Osteocyte (in vitro differentiated cells): ENCODE results near the gene TNS3. TPM values are rescaled to one million over a fixed set of nuclear protein-coding genes. Genes with fewer than 3 reads are reported as not detected.

Experiments used
- DNase-seq: peaks from one replicate; pipeline ENCODE4 v3.0.0; 2021; ENCODE audit warnings: mixed read lengths; ENCODE audit not compliant: unreplicated experiment; ENCODE audit errors: extremely low spot score
- H3K27ac Mint-ChIP-seq: one replicate; pipeline ENCODE4 v1.8.0; 2021; ENCODE audit warnings: mild to moderate bottlenecking, mixed read lengths; ENCODE audit not compliant: unreplicated experiment
- H3K27me3 Mint-ChIP-seq: one replicate; pipeline ENCODE4 v1.8.0; 2021; ENCODE audit warnings: mixed read lengths; ENCODE audit not compliant: unreplicated experiment
- H3K36me3 Mint-ChIP-seq: one replicate; pipeline ENCODE4 v1.8.0; 2021; ENCODE audit warnings: mixed read lengths; ENCODE audit not compliant: unreplicated experiment
- H3K4me1 Mint-ChIP-seq: one replicate; pipeline ENCODE4 v1.8.0; 2021; ENCODE audit warnings: mixed read lengths; ENCODE audit not compliant: unreplicated experiment
- H3K4me3 Mint-ChIP-seq: one replicate; pipeline ENCODE4 v1.8.0; 2021; ENCODE audit warnings: mild to moderate bottlenecking, moderate library complexity, mixed read lengths; ENCODE audit not compliant: unreplicated experiment
- H3K9me3 Mint-ChIP-seq: one replicate; pipeline ENCODE4 v1.8.0; 2021; ENCODE audit warnings: mixed read lengths; ENCODE audit not compliant: unreplicated experiment
- total RNA-seq: library from RNA; stranded (reverse); gene quantifications from 2 replicates; pipeline ENCODE4 v1.2.1, GENCODE V29; 2021
- TF ChIP-seq, protein P1 (sequence below): fragments of 200-600 bp; sonication (generic); IDR thresholded peaks from 2 replicates; pipeline ENCODE4 v1.5.0; 2021; ENCODE audit warnings: antibody characterized with exemption, mild to moderate bottlenecking, moderate library complexity

TNS3 gene
- total RNA-seq, 1 donor from 2014 or later = 93.8 TPM

DNA sequence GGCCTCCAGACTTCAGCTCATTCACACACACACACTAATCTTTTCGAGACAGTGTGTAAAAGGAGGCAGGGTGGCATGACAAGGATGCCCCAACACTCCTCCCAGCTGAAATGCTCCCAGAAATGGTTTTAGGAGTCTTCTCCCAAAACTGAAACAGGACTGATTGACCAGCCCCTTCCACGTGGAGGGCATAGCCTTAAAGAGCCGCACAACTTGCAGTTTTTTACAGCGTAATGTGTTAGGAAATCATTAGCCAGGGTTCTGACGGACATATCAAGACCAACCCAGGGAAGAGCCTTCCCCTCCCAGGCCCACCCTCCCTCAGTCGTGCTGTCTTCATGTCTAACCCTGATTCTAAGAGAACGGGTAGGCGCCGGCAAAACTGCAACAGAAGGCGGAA is 224.6 kb downstream of the TNS3 start:
- no peak for DNase-seq
- Mint-ChIP-seq H3K9me3 (no peaks in the 10 kb centered on the region), H3K27me3 (no peaks in the 10 kb centered on the region), H3K4me3 (no peak overlapping the region), H3K27ac (no peak overlapping the region), H3K36me3 (peaks cover 2% of the 10 kb centered on the region), H3K4me1 (peaks cover 11% of the 10 kb centered on the region)
- TF ChIP-seq, protein P1, sequence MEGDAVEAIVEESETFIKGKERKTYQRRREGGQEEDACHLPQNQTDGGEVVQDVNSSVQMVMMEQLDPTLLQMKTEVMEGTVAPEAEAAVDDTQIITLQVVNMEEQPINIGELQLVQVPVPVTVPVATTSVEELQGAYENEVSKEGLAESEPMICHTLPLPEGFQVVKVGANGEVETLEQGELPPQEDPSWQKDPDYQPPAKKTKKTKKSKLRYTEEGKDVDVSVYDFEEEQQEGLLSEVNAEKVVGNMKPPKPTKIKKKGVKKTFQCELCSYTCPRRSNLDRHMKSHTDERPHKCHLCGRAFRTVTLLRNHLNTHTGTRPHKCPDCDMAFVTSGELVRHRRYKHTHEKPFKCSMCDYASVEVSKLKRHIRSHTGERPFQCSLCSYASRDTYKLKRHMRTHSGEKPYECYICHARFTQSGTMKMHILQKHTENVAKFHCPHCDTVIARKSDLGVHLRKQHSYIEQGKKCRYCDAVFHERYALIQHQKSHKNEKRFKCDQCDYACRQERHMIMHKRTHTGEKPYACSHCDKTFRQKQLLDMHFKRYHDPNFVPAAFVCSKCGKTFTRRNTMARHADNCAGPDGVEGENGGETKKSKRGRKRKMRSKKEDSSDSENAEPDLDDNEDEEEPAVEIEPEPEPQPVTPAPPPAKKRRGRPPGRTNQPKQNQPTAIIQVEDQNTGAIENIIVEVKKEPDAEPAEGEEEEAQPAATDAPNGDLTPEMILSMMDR = no peak

DNA sequence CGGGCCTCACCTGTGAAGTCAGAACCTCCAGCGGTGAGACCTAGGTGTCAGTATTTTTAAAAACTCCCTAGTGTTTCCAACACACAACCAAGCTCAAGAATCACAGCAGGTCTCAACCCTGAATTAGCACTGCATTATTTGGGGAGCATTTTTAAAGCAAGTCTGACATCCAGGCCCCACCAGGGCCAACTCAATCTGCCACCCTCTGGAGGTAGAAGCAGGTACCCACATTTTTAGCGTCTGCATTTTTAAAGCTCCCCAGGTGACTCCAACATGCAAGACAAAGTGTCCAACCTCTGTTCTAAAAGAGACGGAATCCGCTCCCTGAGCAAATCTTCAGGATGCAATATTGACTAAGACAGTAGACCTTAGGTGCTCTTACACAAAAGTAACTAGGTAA is 225.7 kb downstream of the TNS3 start:
- H3K4me3 Mint-ChIP-seq = no peak overlapping the region
- TF ChIP-seq, protein P1 = no peak
- no peaks in the 10 kb centered on the region for H3K27me3 Mint-ChIP-seq
- no peaks in the 10 kb centered on the region for H3K9me3 Mint-ChIP-seq
- no peak overlapping the region for H3K27ac Mint-ChIP-seq
- no peak for DNase-seq
- peaks cover 2% of the 10 kb centered on the region for H3K36me3 Mint-ChIP-seq
- H3K4me1 Mint-ChIP-seq = peaks cover 11% of the 10 kb centered on the region

DNA sequence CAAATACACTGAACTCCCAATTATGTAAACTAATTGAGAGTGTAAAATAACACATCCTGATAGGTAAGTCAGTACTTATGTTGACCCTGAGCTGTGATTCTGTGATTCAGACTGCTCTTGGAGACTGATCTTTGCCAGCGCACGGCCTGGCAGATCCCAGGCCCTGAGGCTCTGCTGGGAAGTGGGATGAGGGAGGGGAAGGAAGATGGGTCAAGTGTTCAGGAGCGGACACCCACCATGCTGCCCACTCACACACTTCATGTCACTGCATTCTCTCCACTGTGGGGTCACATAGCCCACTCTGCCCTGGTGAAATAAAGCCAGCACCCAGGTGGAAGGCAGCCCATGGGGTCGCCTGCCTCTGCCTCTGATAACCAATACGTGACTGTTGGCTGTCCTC is 226.2 kb downstream of the TNS3 start:
- Mint-ChIP-seq H3K9me3 (no peaks in the 10 kb centered on the region), H3K4me3 (no peak overlapping the region), H3K4me1 (peaks cover 14% of the 10 kb centered on the region), H3K27ac (no peak overlapping the region), H3K36me3 (peaks cover 2% of the 10 kb centered on the region), H3K27me3 (no peaks in the 10 kb centered on the region)
- DNase-seq = no peak
- TF ChIP-seq, protein P1 = no peak

DNA sequence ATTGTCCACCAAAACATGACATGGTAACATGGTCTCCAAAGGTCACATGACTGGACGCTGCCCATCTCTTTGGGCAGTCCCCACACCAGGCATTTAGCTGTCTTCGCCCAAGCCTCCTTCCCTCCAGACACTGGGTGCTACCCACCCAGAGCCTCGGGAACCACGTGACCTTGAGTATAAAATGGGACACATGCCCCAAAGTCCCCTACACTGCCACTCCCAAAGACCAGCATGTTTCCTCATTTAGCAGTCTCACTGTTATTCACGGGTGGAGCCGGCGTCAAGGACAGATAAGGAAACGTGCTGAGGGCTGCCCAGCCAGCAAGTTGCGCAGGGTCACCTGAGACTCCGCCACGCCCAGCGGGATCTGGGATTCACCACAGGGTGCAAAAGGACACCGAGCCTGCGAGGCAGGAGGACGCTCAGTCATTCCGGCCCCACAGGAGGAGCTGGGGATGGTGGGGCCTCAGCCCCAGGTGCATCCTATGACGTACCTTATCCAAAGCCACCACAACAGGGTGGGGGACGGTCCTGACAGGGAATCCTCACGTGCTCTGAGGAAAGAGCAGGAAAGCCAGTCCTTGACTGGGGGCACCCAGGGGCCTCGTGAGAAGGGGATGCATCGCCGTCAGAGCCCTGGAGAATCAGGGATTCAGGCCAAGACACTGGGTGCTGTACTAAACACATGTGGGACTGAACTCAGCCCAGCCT is 226.9 kb downstream of the TNS3 start:
- Mint-ChIP-seq H3K4me3 (no peak overlapping the region), H3K27ac (no peak overlapping the region), H3K27me3 (no peaks in the 10 kb centered on the region), H3K4me1 (peaks cover 16% of the 10 kb centered on the region), H3K36me3 (peaks cover 2% of the 10 kb centered on the region), H3K9me3 (no peaks in the 10 kb centered on the region)
- TF ChIP-seq, protein P1 = no peak
- no peak for DNase-seq

DNA sequence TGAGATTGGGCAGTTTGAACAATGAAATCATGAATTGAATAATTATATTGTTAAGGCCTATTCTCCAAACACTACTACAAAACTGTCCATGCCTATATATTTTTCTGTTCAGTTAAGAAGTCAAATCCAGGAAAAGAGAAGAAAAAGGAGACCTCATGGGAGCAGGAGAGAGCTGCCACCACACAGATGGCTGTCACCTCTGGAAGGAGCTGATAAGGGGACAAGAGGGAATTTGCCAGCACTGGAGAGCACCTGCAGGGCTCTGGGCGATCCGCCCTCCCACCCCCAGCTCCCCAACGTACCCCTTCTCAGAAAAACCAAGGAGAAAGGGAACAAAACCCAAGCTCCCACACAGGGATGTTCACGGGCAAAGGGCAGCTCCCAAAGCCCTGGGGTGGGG is 227.8 kb downstream of the TNS3 start:
- H3K4me1 Mint-ChIP-seq = peaks cover 11% of the 10 kb centered on the region
- H3K27ac Mint-ChIP-seq = no peak overlapping the region
- H3K9me3 Mint-ChIP-seq = no peaks in the 10 kb centered on the region
- no peak overlapping the region for H3K4me3 Mint-ChIP-seq
- H3K27me3 Mint-ChIP-seq = no peaks in the 10 kb centered on the region
- DNase-seq = no peak
- TF ChIP-seq, protein P1 = no peak
- H3K36me3 Mint-ChIP-seq = no peaks in the 10 kb centered on the region
